Hippocampal formation (tissue), 2 donors: ENCODE results near the gene XAGE5.
"Not testable (repeated sequence)": the region's sequence is repeated elsewhere in the genome, so short reads cannot be mapped to it uniquely, and the experiment has no call there.

Experiments used
- DNase-seq, 2 donors: peaks; one replicate each; lab custom pipeline; 2025; lab: John Stamatoyannopoulos, UW

The XAGE5 gene

GRCh38 chrX:52811065-52811625, at the start of gene XAGE5:
TSS of gene XAGE5 (plus strand) at chrX:52811287. CDS start at chrX:52812567, 1,280 bp downstream.
- no peak for DNase-seq

GRCh38 chrX:52765983-52766382, 45.1 kb upstream of the XAGE5 start:
- DNase-seq: not testable (repeated sequence)

GRCh38 chrX:52773504-52773903, 37.6 kb upstream of the XAGE5 start:
- DNase-seq: not testable (repeated sequence)

GRCh38 chrX:52797327-52797726, 13.8 kb upstream of the XAGE5 start, which contains the start of gene SPANXN5:
TSS of gene SPANXN5 (minus strand) at chrX:52797427. CDS start at chrX:52797348, 79 bp downstream.
- not testable (repeated sequence) for DNase-seq

- DNase-seq: not testable (repeated sequence)
Measured at GRCh38 chrX:52804876-52805275, 6.2 kb upstream of the XAGE5 start.

GRCh38 chrX:52819788-52820187, 8.7 kb downstream of the XAGE5 start:
- DNase-seq: no peak

- DNase-seq: no peak
Measured at GRCh38 chrX:52821079-52821760, 10.1 kb downstream of the XAGE5 start.

GRCh38 chrX:52824608-52825007, 13.5 kb downstream of the XAGE5 start:
- no peak for DNase-seq

- DNase-seq: no peak
Measured at GRCh38 chrX:52830551-52830950, 19.5 kb downstream of the XAGE5 start.

- DNase-seq: no peak
Measured at GRCh38 chrX:52839137-52839536, 28.1 kb downstream of the XAGE5 start.

GRCh38 chrX:52843619-52844018, 32.5 kb downstream of the XAGE5 start:
- not testable (repeated sequence) for DNase-seq

GRCh38 chrX:52852110-52852860, 41.2 kb downstream of the XAGE5 start:
- no peak for DNase-seq

GRCh38 chrX:52856991-52857525, 46.0 kb downstream of the XAGE5 start:
- DNase-seq: not testable (repeated sequence)

- no peak for DNase-seq
Measured at GRCh38 chrX:52865343-52865998, 54.4 kb downstream of the XAGE5 start.
